ENCODE data around the gene CDK5R1. TPM values are rescaled to one million over a fixed set of nuclear protein-coding genes. Genes with fewer than 3 reads are reported as not detected.

CDK5R1 gene
- total RNA-seq, 1 experiment from 2014 or later = 9.9 TPM

GRCh38 chr17:32518646-32519227 is 31.9 kb downstream of the CDK5R1 start (continued):
- TF ChIP-seq ZNF532 (CRISPR knock-in tag; IDR thresholded peaks at IDR 0.05; ENCODE audit: borderline replicate concordance) (no peak), EMX1 (CRISPR knock-in tag; IDR thresholded peaks at IDR 0.05) (no peak), USF2 (CRISPR knock-in tag; IDR thresholded peaks at IDR 0.05) (no peak), NFYB (CRISPR knock-in tag; conservative IDR thresholded peaks at IDR 0.05; ENCODE audit: low read depth) (no peak), ETV6 (CRISPR knock-in tag; IDR thresholded peaks at IDR 0.05) (0 out of 2 replicates have a peak, but pooled peaks have one; percentile 11), MAX (CRISPR knock-in tag; IDR thresholded peaks at IDR 0.05) (peak; percentile 79), CBFB (CRISPR knock-in tag; IDR thresholded peaks at IDR 0.05; ENCODE audit: low read depth) (no peak), FOXP1 (CRISPR knock-in tag; IDR thresholded peaks at IDR 0.05; ENCODE audit: borderline replicate concordance) (0 out of 2 replicates have a peak, but pooled peaks have one; percentile 9), NR1H2 (CRISPR knock-in tag; IDR thresholded peaks at IDR 0.05) (no peak), JUN (CRISPR knock-in tag; IDR thresholded peaks at IDR 0.05) (no peak), USF1 (CRISPR knock-in tag; IDR thresholded peaks at IDR 0.05) (peak; percentile 27; the same call in 1 of the 2 replicates), ZNF219 (CRISPR knock-in tag; IDR thresholded peaks at IDR 0.05; ENCODE audit: borderline replicate concordance) (0 out of 2 replicates have a peak, but pooled peaks have one; percentile 51), JAZF1 (CRISPR knock-in tag; IDR thresholded peaks at IDR 0.05) (no peak)

- ChIA-PET CTCF (interaction anchor here (0.9 to 1.6 kb wide), 6 partner anchors 22 to 75 kb away, joined by 3 to 4 read pairs (median 4); partner anchors contain the start of genes CDK5R1 and PSMD11), POLR2A (interaction anchor here (0.5 to 1.3 kb wide), 3 partner anchors 11 to 358 kb away, joined by 3 read pairs; no protein-coding TSS in a partner anchor)
- H3K4me1 Mint-ChIP-seq = peaks cover 82% of the 10 kb centered on the region
- peak overlapping the region; percentile 76 for H3K4me3 Mint-ChIP-seq
- peaks cover 6% of the 10 kb centered on the region for H3K27me3 Mint-ChIP-seq (ENCODE audit: low read depth)
- H3K36me3 Mint-ChIP-seq = no peaks in the 10 kb centered on the region
- peak overlapping the region; percentile 98 for H3K27ac Mint-ChIP-seq
- DNase-seq (ENCODE audit: low spot score) (peak; percentile 86), ATAC-seq (peak; percentile 75)
- H3K9me3 Mint-ChIP-seq = no peaks in the 10 kb centered on the region
- TF ChIP-seq E2F5 (CRISPR knock-in tag; IDR thresholded peaks at IDR 0.05) (0 out of 2 replicates have a peak, but pooled peaks have one; percentile 73), NFYB (CRISPR knock-in tag; conservative IDR thresholded peaks at IDR 0.05; ENCODE audit: low read depth) (no peak), ZNF263 (CRISPR knock-in tag; IDR thresholded peaks at IDR 0.05; ENCODE audit: low read depth) (peak; percentile 60), GTF2I (CRISPR knock-in tag; conservative IDR thresholded peaks at IDR 0.05) (no peak), ZNF232 (CRISPR knock-in tag; IDR thresholded peaks at IDR 0.05) (no peak), ZNF532 (CRISPR knock-in tag; IDR thresholded peaks at IDR 0.05; ENCODE audit: borderline replicate concordance) (no peak), FOXP1 (CRISPR knock-in tag; IDR thresholded peaks at IDR 0.05; ENCODE audit: borderline replicate concordance) (0 out of 2 replicates have a peak, but pooled peaks have one; percentile 40), USF2 (CRISPR knock-in tag; IDR thresholded peaks at IDR 0.05) (no peak), E2F4 (CRISPR knock-in tag; IDR thresholded peaks at IDR 0.05; ENCODE audit: borderline replicate concordance, low read depth) (no peak)
Observed at GRCh38 chr17:32519228-32520103, 32.7 kb downstream of the CDK5R1 start.
